K562 (cell line): Measurements from ENCODE around the gene SCART1. TPM values are rescaled to one million over a fixed set of nuclear protein-coding genes. Genes with fewer than 3 reads are reported as not detected.

ENCODE experiments used
- ATAC-seq: fragments of 200-7000 bp; cut with Tn5 transposase; 3 replicates; pipeline ENCODE4 v1.9.1; 2020; ENCODE audit warnings: moderate library complexity
- Bru-seq: library from RNA; stranded (reverse); fragments of 400-500 nt; gene quantifications from one replicate; lab custom pipeline; 2021; lab: Mats Ljungman, UMichigan
- BruChase-seq, 2 experiments: library from RNA; stranded (reverse); fragments of 400-500 nt; gene quantifications; one replicate each; lab custom pipeline; 2021; lab: Mats Ljungman, UMichigan
- BruUV-seq: library from RNA; stranded (reverse); fragments of 400-500 nt; replicated peaks from 2 replicates; lab custom pipeline; 2021; lab: Mats Ljungman, UMichigan
- CTCF ChIA-PET: fragments of 300-600 bp; formaldehyde crosslinking; extraction: SDS; loops from one replicate; lab custom pipeline; 2021; ENCODE audit warnings: low intra/inter-chr PET ratio; lab: Yijun Ruan, JAX
- POLR2A ChIA-PET: fragments of 300-600, 350-650 bp; sonication (Branson Sonifier 250); formaldehyde crosslinking; extraction: SDS; loops from one replicate; lab custom pipeline; 2021; ENCODE audit warnings: antibody characterized with exemption, inconsistent platforms; lab: Yijun Ruan, JAX
- DNase-seq, 4 experiments: peaks; one replicate each; pipeline versions ENCODE4 v3.0.0 to v3.0.0-alpha.2; 2011 to 2018; ENCODE audit warnings: low spot score in 3 of 4, mixed read lengths in 3 of 4; ENCODE audit errors: extremely low read depth in 1 of 4
- FAIRE-seq: peaks from 2 replicates; lab custom pipeline; 2011; peaks lifted over from hg19 to GRCh38; lab: Jason Lieb, UNC
- H2AFZ ChIP-seq: 2 replicates; pipeline ENCODE4 v1.6.0; 2011; ENCODE audit warnings: low read depth, low read length, control low read depth, inconsistent platforms
- H3K27ac ChIP-seq: fragments of 200-600 bp; 3 replicates; pipeline ENCODE4 v1.8.0; 2011; ENCODE audit warnings: low read depth, mild to moderate bottlenecking, control low read depth, inconsistent platforms, low read length, moderate library complexity, mixed read lengths; ENCODE audit errors: extremely low read depth
- H3K27me3 ChIP-seq, 2 experiments: fragments of 300-600 bp in 1 of 2; 2 replicates in 1 of 2; 3 replicates in 1 of 2; pipeline versions ENCODE4 v1.6.0 to v1.8.0; 2011; ENCODE audit warnings: inconsistent platforms in 2 of 2, low read length in 2 of 2, mild to moderate bottlenecking in 1 of 2, mixed read lengths in 1 of 2, moderate library complexity in 1 of 2; ENCODE audit not compliant: control insufficient read depth in 2 of 2, insufficient read depth in 2 of 2
- H3K36me3 ChIP-seq: fragments of 300-600 bp; 3 replicates; pipeline ENCODE4 v1.8.0; 2011; ENCODE audit warnings: mild to moderate bottlenecking, low read length, inconsistent platforms; ENCODE audit not compliant: control insufficient read depth, insufficient read depth
- H3K4me1 ChIP-seq, 2 experiments: fragments of 200-600 bp in 1 of 2; replicated peaks in 1 of 2; 2 replicates in 1 of 2; 3 replicates in 1 of 2; pipeline versions ENCODE4 v1.5.1 to v1.8.0; 2011; ENCODE audit warnings: inconsistent platforms in 2 of 2, low read length in 2 of 2, mild to moderate bottlenecking in 1 of 2, mixed read lengths in 1 of 2, moderate library complexity in 1 of 2; ENCODE audit not compliant: control insufficient read depth in 2 of 2, insufficient read depth in 2 of 2
- H3K4me2 ChIP-seq: 2 replicates; pipeline ENCODE4 v1.6.1; 2011; ENCODE audit warnings: low read length, control low read depth, inconsistent platforms, mixed read lengths; ENCODE audit not compliant: insufficient read depth
- H3K4me3 ChIP-seq: fragments of 200-600 bp; sonication (generic), shearing (Covaris generic); 2 replicates; pipeline ENCODE4 v1.5.1; 2016; ENCODE audit warnings: control low read depth, inconsistent platforms
- H3K79me2 ChIP-seq: fragments of 200-600 bp; 3 replicates; pipeline ENCODE4 v1.8.0; 2011; ENCODE audit warnings: low read length, inconsistent platforms; ENCODE audit not compliant: control insufficient read depth, insufficient read depth
- H3K9ac ChIP-seq, 2 experiments: 2 replicates each; pipeline versions ENCODE4 v1.6.0 to v1.6.1; 2011; ENCODE audit warnings: low read depth in 2 of 2, low read length in 2 of 2, control low read depth in 1 of 2, inconsistent platforms in 1 of 2, mild to moderate bottlenecking in 1 of 2, mixed read lengths in 1 of 2; ENCODE audit not compliant: insufficient read depth in 1 of 2
- H3K9me1 ChIP-seq: one replicate; pipeline ENCODE4 v1.6.0; 2011; ENCODE audit warnings: inconsistent platforms, mild to moderate bottlenecking, low read length, moderate library complexity; ENCODE audit not compliant: control insufficient read depth, insufficient read depth
- H3K9me3 ChIP-seq: replicated peaks from 2 replicates; pipeline ENCODE4 v1.5.1; 2011; ENCODE audit warnings: low read depth, low read length, inconsistent platforms; ENCODE audit not compliant: control insufficient read depth, insufficient read depth
- H4K20me1 ChIP-seq: replicated peaks from 2 replicates; pipeline ENCODE4 v1.6.1; 2011; ENCODE audit warnings: low read length, inconsistent platforms, mixed read lengths; ENCODE audit not compliant: control insufficient read depth, insufficient read depth
- BHLHE40 ChIP-seq: IDR thresholded peaks from 2 replicates; pipeline ENCODE4 v1.6.1; 2011; ENCODE audit warnings: low read length, improper control_type of control experiment
- CTBP1 ChIP-seq: fragments of 450-650 bp; IDR thresholded peaks from 2 replicates; pipeline ENCODE4 v1.6.1; 2016; ENCODE audit warnings: borderline replicate concordance
- ELF2 ChIP-seq: fragments of 250-450 bp; sonication (Bioruptor Pico); IDR thresholded peaks from 2 replicates; pipeline ENCODE4 v1.5.0; 2021; ENCODE audit warnings: mild to moderate bottlenecking
- NR1H2 ChIP-seq: sonication (generic); formaldehyde crosslinking; IDR thresholded peaks from 2 replicates; pipeline ENCODE4 v1.4.0; 2020; ENCODE audit warnings: mild to moderate bottlenecking, missing genetic modification reagents
- PHF8 ChIP-seq: fragments of 200-600 bp; sonication (generic); IDR thresholded peaks from 2 replicates; pipeline ENCODE4 v1.6.1; 2012; ENCODE audit warnings: mixed run types, mild to moderate bottlenecking, inconsistent platforms, low read length, moderate library complexity, borderline replicate concordance
- RCOR1 ChIP-seq, 2 experiments: IDR thresholded peaks; 2 replicates each; pipeline ENCODE4 v1.6.1; 2012; ENCODE audit warnings: low read depth in 2 of 2, low read length in 2 of 2, borderline replicate concordance in 1 of 2, improper control_type of control experiment in 1 of 2
- TRIM25 ChIP-seq: fragments of 450-650 bp; IDR thresholded peaks from 2 replicates; pipeline ENCODE4 v1.7.0; 2016; ENCODE audit warnings: borderline replicate concordance
- WGBS: fragments of 100-300 bp; shearing (Covaris generic); methylation state at CpG from one replicate; pipeline ENCODE4 v1.1.6; 2016; ENCODE audit warnings: low coverage, mixed read lengths; ENCODE audit not compliant: insufficient coverage; ENCODE audit errors: missing lambda C conversion rate; 5-methylcytosine and 5-hydroxymethylcytosine counted together
- in situ Hi-C: fragments of 300-500 bp; cut with MboI; formaldehyde crosslinking; loops from 4 replicates; pipeline ENCODE4 v1.15.0; 2018; ENCODE audit warnings: inconsistent platforms, mixed read lengths
- intact Hi-C: fragments of 100-400 bp; cut with micrococcal nuclease; formaldehyde crosslinking; loops from 2 replicates; pipeline ENCODE4 v1.14.2; 2022
- long read RNA-seq, 3 experiments: library from polyadenylated mRNA in 2 of 3; library from RNA in 1 of 3; unstranded in 2 of 3; stranded (forward) in 1 of 3; transcript quantifications; one replicate each; pipeline ENCODE4 v2.0.0, GENCODE V29; 2019 to 2022
- polyA minus RNA-seq, 3 experiments: library from RNA; depleted of rRNA, polyadenylated mRNA; stranded (reverse); fragments of >200 nt; gene quantifications; 2 replicates each; pipeline ENCODE4 v1.2.3, GENCODE V29; 2011
- polyA plus RNA-seq, 8 experiments: library from polyadenylated mRNA; depleted of rRNA in 4 of 8; stranded (reverse) in 5 of 8; unstranded in 3 of 8; fragments of >200 nt; fragmentation: Nextera tagmentation in 2 of 8; fragmentation: Illumina TruSeq in 1 of 8; extraction: Ambion mirVana in 2 of 8; extraction: Trizol in 1 of 8; gene quantifications; 2 replicates each; pipeline versions ENCODE4 v1.2.1 to v1.2.3, GENCODE V29; 2011 to 2014; ENCODE audit warnings: inconsistent platforms in 1 of 8, missing spikeins in 1 of 8
- total RNA-seq, 7 experiments: library from RNA; depleted of rRNA in 6 of 7; stranded (reverse); fragments of >200 nt in 6 of 7; fragmentation: Illumina TruSeq in 2 of 7; extraction: Trizol in 2 of 7; gene quantifications; 2 replicates each; pipeline versions ENCODE4 v1.2.1 to v1.2.3, GENCODE V29; 2011 to 2021; ENCODE audit warnings: low replicate concordance in 1 of 7
- TF ChIP-seq, protein P1 (sequence below), 3 experiments: IDR thresholded peaks in 2 of 3; conservative IDR thresholded peaks in 1 of 3; 2 replicates each; pipeline ENCODE4 v1.5.1; 2011 to 2012; ENCODE audit warnings: low read length in 3 of 3, mild to moderate bottlenecking in 3 of 3, control low read depth in 2 of 3, improper control_type of control experiment in 1 of 3, inconsistent platforms in 1 of 3, low read depth in 1 of 3, mixed read lengths in 1 of 3, moderate library complexity in 1 of 3; ENCODE audit not compliant: insufficient read depth in 2 of 3
- TF ChIP-seq, protein P2 (sequence below): fragments of 450-650 bp; IDR thresholded peaks from 2 replicates; pipeline ENCODE4 v1.6.1; 2016; ENCODE audit warnings: low read depth, mild to moderate bottlenecking, moderate library complexity

SCART1 gene
- 87.0 and 88.3 TPM in 2 replicates for total RNA-seq (2011; cell fraction: chromatin; rRNA removed; ENCODE audit: low replicate concordance)
- total RNA-seq (2011; cell fraction: nucleolus; rRNA removed) = 46.7 and 54.5 TPM in 2 replicates
- 44.7 and 52.3 TPM in 2 replicates for total RNA-seq (2011; cell fraction: nucleoplasm; rRNA removed)
- total RNA-seq (2014; rRNA removed) (2.8 and 3.2 TPM in 2 replicates), total RNA-seq (2014; rRNA removed; fragmentation: Illumina TruSeq; extraction: Trizol) (2.6 and 2.7 TPM in 2 replicates), total RNA-seq (2015; rRNA removed; fragmentation: Illumina TruSeq; extraction: Trizol) (4.5 and 4.9 TPM in 2 replicates), total RNA-seq (2021) (4.4 and 5.5 TPM in 2 replicates), polyA plus RNA-seq (2011; rRNA removed) (4.5 and 14.0 TPM in 2 replicates), polyA plus RNA-seq (2014; fragmentation: Illumina TruSeq; extraction: Trizol) (4.7 and 6.5 TPM in 2 replicates), polyA plus RNA-seq (2014; fragmentation: Nextera tagmentation; extraction: Ambion mirVana) (under 1 TPM; 0.18 to 0.29 TPM), polyA plus RNA-seq (2014; rRNA removed) (4.2 and 4.9 TPM in 2 replicates), polyA minus RNA-seq (2011; rRNA and poly(A)+ RNA removed) (3.4 and 4.8 TPM in 2 replicates), Bru-seq, nascent RNA (percentile 45 among the genes with signal in this experiment), BruChase-seq, experiment 1, labeled RNA remaining after a 2-hour chase (percentile 55 among the genes with signal in this experiment), BruChase-seq, experiment 2, labeled RNA remaining after a 6-hour chase (percentile 60 among the genes with signal in this experiment)
- polyA plus RNA-seq (2011; cell fraction: cytosol; rRNA removed) = 1.7 and 5.6 TPM in 2 replicates
- polyA plus RNA-seq (2011; cell fraction: nucleus; rRNA removed) = 42.0 and 78.3 TPM in 2 replicates
- 15.1 and 17.5 TPM in 2 replicates for polyA plus RNA-seq (2012)
- polyA minus RNA-seq (2011; cell fraction: cytosol; rRNA and poly(A)+ RNA removed) = 1.5 and 2.5 TPM in 2 replicates
- polyA minus RNA-seq (2011; cell fraction: nucleus; rRNA and poly(A)+ RNA removed) = 7.1 and 13.8 TPM in 2 replicates
- long read RNA-seq, experiment 1, partial matches to known transcripts = 4 of 10 reads
- long read RNA-seq, experiment 1, other reads (novel, unspliced or antisense) = 6 of 10 reads
- long read RNA-seq, experiment 2, partial matches to known transcripts = 0 of 4 reads
- long read RNA-seq, experiment 2, other reads (novel, unspliced or antisense) = 4 of 4 reads
- long read RNA-seq, experiment 3, partial matches to known transcripts = 0 of 1 reads
- long read RNA-seq, experiment 3, other reads (novel, unspliced or antisense) = 1 of 1 reads

GRCh38 chr10:133453516-133454203, at the start of gene SCART1:
Gene SCART1 (plus strand): TSS chr10:133453945. CDS start chr10:133453998, 53 bp downstream.
- Histone ChIP-seq H3K36me3 (no peaks in the 10 kb centered on the region), H3K27ac (no peak within 1 kb of the TSS; the same call in 2 of the 3 replicates), H3K9me3 (no peaks in the 10 kb centered on the region), H3K9ac (peak within 1 kb of the TSS in 1 of 2 experiments; percentile 64; a peak in 3 of 4 replicates), H2AFZ (no peak within 1 kb of the TSS), H4K20me1 (no peaks in the 10 kb centered on the region), H3K79me2 (no peaks in the 10 kb centered on the region; the same call in 2 of the 3 replicates), H3K4me1 (peaks cover 0 to 34% of the 10 kb centered on the region in 2 experiments; a peak in 2 of 5 replicates), H3K9me1 (no peaks in the 10 kb centered on the region), H3K4me2 (peak within 1 kb of the TSS; percentile 16), H3K4me3 (peak within 1 kb of the TSS; percentile 20; the same call in 1 of the 2 replicates), H3K27me3 (peaks cover 0 to 37% of the 10 kb centered on the region in 2 experiments; a peak in 2 of 5 replicates)
- intact Hi-C loops = no loop called here
- ChIA-PET CTCF (interaction anchor here (0.6 kb wide), 1 partner anchor 57 kb away, joined by 3 read pairs; no protein-coding TSS in a partner anchor), POLR2A (interaction anchor here (0.6 to 2.3 kb wide), 5 partner anchors 9 to 104 kb away, joined by 3 to 7 read pairs (median 3); no protein-coding TSS in a partner anchor)
- in situ Hi-C loops = no loop called here
- no TSS peak for BruUV-seq
- ATAC-seq (peak; percentile 74), DNase-seq (peak in 2 of 4 experiments; percentile 37 to 40), FAIRE-seq (peak; percentile 51)
- WGBS = 4% methylated on average over 11 of the region's 11 CpGs
- no peak for TF ChIP-seq NR1H2
- peak; percentile 39; the same call in 1 of the 2 replicates for TF ChIP-seq ELF2 (CRISPR knock-in tag)
- peak; percentile 9; the same call in 1 of the 2 replicates for TF ChIP-seq PHF8
- no peak for TF ChIP-seq TRIM25
- TF ChIP-seq, protein P1, sequence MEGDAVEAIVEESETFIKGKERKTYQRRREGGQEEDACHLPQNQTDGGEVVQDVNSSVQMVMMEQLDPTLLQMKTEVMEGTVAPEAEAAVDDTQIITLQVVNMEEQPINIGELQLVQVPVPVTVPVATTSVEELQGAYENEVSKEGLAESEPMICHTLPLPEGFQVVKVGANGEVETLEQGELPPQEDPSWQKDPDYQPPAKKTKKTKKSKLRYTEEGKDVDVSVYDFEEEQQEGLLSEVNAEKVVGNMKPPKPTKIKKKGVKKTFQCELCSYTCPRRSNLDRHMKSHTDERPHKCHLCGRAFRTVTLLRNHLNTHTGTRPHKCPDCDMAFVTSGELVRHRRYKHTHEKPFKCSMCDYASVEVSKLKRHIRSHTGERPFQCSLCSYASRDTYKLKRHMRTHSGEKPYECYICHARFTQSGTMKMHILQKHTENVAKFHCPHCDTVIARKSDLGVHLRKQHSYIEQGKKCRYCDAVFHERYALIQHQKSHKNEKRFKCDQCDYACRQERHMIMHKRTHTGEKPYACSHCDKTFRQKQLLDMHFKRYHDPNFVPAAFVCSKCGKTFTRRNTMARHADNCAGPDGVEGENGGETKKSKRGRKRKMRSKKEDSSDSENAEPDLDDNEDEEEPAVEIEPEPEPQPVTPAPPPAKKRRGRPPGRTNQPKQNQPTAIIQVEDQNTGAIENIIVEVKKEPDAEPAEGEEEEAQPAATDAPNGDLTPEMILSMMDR (IDR thresholded peaks at IDR 0.05 in 2 of 3, conservative IDR thresholded peaks at IDR 0.05 in 1 of 3; ENCODE audit: insufficient read depth in 2 of 3, low read depth in 1 of 3, low read length in 3 of 3) = 0 out of 6 replicates have a peak, but pooled peaks of 1 of the 3 experiments have one; percentile 6
- TF ChIP-seq, protein P2, sequence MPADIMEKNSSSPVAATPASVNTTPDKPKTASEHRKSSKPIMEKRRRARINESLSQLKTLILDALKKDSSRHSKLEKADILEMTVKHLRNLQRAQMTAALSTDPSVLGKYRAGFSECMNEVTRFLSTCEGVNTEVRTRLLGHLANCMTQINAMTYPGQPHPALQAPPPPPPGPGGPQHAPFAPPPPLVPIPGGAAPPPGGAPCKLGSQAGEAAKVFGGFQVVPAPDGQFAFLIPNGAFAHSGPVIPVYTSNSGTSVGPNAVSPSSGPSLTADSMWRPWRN = no peak
- TF ChIP-seq CTBP1 = peak; percentile 69; the same call in 1 of the 2 replicates
- TF ChIP-seq BHLHE40 = peak; percentile 27; the same call in 1 of the 2 replicates
- TF ChIP-seq RCOR1 (IDR thresholded peaks at IDR 0.05; ENCODE audit: borderline replicate concordance in 1 of 2, low read depth in 2 of 2, low read length in 2 of 2) = peak in 1 of 2 experiments; percentile 67; a peak in 2 of 4 replicates
